GM21515 (cell line): ENCODE data around the gene LRP5.
"Not testable (repeated sequence)": the region's sequence is repeated elsewhere in the genome, so short reads cannot be mapped to it uniquely, and the experiment has no call there.

Experiments used
- ATAC-seq: cut with Tn5 transposase; IDR thresholded peaks from one replicate; pipeline ENCODE4 v1.9.1; 2021; ENCODE audit not compliant: unreplicated experiment

LRP5 gene

DNA sequence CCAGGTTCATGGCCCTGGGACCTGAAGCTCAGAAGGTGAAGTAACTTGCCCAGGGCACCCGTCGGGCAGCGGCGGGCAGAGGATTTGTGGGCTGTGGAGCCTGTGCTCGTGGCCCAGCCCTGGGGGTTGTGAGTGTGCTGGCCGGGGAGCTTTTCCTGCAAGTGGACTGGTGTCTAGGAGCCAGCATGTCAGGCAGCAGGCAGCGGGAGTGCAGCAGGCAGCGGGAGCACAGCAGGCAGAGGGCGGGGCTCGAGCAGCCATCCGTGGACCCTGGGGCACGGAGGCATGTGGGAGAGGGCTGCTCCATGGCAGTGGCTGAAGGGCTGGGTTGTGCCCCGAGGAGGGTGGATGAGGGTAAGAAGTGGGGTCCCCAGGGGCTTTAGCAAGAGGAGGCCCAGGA is 75.4 kb downstream of the LRP5 start:
- no peak for ATAC-seq

DNA sequence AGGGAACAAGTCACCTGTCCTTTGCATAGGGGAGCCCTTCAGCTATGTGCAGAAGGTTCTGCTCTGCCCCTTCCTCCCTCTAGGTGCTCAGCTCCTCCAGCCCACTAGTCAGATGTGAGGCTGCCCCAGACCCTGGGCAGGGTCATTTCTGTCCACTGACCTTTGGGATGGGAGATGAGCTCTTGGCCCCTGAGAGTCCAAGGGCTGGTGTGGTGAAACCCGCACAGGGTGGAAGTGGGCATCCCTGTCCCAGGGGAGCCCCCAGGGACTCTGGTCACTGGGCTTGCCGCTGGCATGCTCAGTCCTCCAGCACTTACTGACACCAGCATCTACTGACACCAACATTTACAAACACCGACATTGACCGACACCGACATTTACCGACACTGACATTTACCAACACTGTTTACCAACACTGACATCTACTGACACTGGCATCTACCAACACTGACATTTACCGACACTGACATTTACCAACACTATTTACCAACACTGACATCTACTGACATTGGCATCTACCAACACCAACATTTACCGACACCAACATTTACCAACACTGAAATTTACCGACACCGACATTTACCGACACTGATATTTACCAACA is 76.3 kb downstream of the LRP5 start:
- ATAC-seq = no peak

DNA sequence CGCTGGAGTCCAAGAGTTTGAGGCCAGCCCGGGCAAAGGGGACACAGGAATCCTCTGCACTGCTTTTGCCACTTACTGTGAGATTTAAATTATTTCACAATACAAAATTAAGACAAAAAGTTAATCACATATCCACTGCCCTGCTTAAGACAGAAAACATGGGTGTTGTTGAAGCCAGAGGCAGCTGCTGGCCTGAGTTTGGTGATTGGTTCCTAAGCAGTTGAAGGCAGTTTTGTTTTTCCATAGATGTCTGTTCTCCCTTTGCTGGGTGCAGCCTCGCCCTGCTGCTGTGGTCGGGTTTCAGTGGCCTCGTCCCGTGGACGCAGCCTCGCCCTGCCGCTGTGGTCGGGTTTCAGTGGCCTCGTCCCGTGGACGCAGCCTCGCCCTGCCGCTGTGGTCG is 77.9 kb downstream of the LRP5 start:
- ATAC-seq = no peak

DNA sequence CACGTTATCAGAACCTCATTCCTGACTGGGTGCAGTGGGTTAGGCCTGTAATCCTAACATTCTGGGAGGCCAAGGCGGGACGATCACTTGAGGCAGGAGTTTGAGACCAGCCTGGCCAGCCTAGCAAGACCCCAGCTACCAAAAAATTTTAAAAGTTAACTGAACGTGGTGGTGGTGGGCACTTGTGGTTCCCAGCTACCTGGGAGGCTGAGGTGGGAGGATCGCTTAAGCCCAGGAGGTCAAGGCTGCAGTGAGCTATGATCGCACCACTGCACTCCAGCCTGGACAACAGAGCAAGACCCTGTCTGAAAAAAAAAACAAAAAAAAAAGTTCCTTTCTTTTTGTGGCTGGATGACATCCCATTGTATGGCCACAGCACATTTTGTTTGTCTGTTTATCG is 80.4 kb downstream of the LRP5 start:
- no peak for ATAC-seq

DNA sequence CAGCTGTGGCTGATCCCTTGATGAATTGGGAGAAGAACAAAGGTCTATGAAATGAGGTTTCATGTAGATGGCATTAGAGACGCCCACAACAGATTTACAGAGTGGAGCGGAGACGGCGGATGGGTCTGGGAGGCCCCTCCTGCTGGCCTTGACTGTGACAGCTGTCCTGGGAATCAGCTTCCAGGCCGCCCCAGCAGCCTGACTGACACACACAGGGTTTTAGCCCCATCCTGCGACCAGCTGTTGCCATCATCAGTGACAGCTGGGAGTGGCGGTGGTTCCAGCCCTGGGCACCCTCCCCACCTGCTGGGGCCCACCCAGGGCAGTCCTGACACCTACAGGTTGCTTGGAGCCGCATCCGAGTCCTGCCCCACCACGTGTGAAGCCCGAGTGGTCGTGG is 84.1 kb downstream of the LRP5 start:
- no peak for ATAC-seq

DNA sequence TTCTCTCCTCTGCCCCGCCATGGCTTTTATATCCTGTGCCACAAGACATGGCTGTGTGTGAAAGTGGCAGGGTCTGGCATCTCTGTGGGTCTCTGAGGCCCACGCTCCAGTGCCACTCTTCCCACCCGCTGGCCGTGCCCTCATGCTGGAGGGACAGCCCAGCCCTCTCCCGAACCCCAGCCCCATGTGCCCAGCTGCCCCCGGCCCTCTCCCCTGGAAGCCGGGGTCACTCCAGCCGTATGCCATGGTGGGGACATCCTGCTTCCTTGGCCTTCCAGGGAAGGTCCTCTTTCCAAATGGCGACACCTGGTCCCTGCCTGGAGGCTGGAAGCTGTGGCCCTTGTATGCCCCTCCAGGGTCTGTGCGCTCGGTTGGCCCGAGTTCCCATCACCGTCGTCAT is 84.9 kb downstream of the LRP5 start:
- no peak for ATAC-seq

DNA sequence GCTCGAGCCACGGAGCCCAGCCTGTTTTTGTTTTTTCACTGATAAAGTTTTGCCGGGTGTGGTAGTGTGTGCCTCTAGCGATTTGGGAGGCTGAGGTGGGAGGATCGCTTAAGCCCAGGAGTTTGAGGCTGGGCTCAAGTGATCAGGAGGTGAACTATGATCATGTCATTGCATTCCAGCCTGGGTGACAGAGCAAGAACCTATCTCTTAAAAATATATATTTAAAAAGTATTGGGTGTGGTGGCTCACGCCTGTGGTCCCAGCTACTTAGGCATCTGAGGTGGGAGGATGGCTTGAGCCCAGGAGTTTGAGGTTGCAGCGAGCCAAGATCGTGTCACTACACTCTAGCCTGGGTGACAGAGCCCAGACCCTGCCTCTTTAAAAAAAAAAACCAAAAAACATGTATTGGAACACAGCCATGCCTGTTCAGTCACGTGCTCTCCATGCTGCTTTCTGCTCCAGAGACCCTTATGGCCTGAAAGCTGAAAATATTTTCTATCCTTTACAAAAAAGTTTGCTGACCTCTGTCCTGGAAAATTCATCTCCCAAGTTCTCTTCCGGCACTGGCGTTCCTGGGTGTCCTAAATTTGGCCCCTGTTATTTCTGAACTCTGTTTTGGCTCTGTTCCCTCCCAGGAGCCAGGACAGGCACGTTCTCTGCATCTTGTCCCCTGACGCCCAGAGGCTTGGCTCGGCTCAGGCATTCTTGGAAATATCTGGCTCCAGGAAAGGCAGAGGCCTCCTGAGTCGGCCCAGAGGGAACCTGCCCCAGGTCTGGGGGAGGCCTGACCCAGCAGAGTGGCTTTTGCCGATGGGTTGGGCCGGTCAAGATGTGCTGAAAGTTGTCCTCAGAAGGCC is 86.8 kb downstream of the LRP5 start:
- no peak for ATAC-seq

DNA sequence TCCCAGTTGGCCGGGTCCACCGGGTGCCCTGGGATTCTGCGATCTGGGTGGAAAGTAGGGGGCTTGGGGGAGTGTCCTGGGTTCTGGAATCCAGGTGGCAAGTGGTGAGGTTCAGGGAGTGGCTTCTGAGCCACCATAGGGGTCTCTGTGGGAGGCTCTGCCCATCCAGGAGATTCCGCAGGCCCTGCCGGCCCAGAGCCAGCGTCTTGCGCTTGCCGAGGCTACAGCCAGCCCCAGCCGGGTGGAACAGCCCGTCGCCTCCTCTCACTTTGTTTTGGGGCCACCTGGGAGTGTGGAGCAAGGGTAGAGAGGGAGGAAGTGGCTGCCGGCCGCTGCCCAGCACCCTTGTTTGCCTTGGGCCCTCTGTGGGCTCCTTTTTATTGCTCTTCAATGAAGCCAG is 87.5 kb downstream of the LRP5 start:
- ATAC-seq = no peak

DNA sequence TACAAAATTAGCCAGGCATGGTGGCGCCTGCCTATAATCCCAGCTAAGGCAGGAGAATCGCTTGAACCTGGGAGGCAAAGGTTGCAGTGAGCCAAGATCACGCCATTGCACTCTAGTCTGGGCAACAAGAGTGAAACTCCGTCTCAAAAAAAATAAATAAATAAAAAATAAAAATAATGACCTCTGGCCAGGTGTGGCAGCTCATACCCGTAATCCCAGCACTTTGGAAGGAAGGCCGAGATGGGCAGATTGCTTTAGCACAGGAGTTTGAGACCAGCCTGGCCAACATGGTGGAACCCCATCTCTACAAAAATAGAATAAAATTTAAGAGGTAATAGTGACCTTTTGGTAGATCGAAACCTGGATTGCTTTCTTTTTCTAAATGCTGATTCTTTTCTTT is 88.2 kb downstream of the LRP5 start:
- not testable (repeated sequence) for ATAC-seq

DNA sequence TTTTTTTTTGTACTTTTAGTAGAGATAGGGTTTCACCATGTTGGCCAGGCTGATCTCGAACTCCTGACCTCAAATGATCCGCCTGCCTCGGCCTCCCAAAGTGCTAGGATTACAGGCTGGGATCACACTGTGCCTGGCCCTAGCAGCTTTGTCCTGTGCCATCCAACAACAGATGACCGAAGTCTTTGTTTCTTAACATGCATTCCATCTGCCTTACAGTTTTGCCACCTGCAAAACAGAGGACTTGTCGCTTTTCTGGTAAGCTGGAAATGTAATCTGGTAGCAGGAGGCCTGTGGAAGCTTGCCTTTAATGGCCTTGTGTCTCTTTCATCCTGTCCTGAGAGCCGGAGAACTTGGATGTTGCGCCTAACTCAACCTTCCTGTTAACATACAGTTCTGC is 89.5 kb downstream of the LRP5 start:
- ATAC-seq = no peak

DNA sequence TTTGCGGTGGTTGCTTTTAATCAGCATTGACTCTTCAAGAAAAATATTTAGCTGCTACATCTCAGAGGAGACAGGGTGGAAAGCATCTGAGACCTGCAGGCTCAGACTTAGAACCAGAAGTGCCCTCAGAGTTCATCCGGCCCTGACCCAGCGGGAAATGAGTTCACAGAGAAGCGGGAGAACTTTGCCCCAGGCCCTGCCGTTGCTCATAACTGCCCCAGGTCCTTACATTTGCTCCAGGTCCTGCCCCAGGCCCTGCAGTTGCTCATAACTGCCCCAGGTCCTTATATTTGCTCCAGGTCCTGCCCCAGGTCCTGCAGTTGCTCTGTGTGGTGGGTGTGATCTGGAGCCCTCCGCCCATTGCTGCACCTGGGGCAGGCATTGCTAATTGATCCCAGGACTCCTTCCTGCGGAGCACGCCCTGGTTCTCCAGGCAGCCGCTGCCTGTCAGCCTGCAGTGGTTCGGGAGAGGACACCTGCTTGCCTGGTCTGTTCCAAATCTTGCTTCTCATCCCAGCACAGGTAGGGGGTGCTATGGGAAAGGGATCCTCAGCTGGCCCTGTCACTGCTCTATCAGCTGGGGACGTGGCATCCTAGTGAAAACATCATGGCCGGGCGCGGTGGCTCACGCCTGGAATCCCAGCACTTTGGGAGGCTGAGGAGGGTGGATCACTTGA is 90.1 kb downstream of the LRP5 start:
- no peak for ATAC-seq

DNA sequence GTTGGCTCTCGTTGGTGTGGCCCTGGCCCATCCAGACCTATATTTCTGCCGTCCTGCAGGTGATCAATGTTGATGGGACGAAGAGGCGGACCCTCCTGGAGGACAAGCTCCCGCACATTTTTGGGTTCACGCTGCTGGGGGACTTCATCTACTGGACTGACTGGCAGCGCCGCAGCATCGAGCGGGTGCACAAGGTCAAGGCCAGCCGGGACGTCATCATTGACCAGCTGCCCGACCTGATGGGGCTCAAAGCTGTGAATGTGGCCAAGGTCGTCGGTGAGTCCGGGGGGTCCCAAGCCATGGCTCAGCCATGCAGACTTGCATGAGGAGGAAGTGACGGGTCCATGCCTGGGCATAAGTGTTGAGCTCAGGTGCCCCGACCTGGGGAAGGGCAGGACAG is 91.0 kb downstream of the LRP5 start:
- ATAC-seq = no peak

DNA sequence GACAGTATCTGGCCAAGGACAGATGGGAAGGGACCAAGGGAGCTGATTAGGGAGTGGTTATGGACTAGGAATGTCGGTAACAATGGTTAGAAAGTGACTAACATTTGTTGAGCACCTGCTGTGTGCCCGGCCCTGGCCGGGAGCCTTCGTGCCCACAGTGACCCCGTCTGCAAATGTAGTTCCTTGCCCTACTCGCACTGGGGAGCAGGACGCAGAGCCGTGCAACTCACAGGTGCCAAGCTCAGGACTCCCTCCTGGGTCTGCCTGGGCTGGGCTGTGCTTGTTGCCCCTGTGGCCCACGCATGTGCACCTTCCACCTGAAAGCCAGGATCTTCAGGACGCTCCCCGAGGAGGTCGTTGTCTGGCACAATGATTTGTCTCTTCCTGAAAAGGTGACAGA is 91.4 kb downstream of the LRP5 start:
- no peak for ATAC-seq

DNA sequence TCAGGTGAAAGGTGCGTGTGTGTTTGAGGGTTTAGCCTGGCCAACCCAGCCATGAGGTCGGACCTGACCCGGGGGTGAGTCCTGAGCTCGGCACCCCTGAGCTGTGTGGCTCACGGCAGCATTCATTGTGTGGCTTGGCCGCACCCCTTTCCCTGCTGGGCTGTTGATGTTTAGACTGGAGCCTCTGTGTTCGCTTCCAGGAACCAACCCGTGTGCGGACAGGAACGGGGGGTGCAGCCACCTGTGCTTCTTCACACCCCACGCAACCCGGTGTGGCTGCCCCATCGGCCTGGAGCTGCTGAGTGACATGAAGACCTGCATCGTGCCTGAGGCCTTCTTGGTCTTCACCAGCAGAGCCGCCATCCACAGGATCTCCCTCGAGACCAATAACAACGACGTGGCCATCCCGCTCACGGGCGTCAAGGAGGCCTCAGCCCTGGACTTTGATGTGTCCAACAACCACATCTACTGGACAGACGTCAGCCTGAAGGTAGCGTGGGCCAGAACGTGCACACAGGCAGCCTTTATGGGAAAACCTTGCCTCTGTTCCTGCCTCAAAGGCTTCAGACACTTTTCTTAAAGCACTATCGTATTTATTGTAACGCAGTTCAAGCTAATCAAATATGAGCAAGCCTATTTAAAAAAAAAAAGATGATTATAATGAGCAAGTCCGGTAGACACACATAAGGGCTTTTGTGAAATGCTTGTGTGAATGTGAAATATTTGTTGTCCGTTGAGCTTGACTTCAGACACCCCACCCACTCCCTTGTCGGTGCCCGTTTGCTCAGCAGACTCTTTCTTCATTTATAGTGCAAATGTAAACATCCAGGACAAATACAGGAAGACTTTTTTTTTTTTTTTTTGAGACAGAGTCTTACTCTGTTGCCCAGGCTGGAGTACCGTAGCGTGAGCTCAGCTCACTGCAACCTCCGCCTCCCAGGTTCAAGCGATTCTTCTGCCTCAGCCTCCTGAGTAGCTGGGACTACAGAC is 94.2 kb downstream of the LRP5 start:
- ATAC-seq = no peak

DNA sequence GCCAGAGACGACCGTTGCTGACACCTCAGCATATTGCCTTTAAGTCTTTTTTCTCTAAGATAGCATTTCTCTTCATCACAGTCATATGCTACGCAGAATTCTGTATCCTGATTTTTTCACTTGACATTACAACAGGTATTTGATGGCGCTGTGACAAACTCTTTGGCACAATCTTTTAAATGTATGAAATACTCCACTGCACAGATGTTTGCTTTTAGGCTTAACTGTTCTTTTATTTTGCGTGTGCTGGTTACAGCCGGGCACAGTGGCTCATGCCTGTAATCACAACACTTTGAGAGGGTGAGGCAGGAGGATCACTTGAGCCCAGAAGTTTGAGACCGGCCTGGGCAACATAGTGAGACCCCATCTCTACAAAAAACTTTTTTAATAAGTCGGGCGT is 96.1 kb downstream of the LRP5 start:
- no peak for ATAC-seq

DNA sequence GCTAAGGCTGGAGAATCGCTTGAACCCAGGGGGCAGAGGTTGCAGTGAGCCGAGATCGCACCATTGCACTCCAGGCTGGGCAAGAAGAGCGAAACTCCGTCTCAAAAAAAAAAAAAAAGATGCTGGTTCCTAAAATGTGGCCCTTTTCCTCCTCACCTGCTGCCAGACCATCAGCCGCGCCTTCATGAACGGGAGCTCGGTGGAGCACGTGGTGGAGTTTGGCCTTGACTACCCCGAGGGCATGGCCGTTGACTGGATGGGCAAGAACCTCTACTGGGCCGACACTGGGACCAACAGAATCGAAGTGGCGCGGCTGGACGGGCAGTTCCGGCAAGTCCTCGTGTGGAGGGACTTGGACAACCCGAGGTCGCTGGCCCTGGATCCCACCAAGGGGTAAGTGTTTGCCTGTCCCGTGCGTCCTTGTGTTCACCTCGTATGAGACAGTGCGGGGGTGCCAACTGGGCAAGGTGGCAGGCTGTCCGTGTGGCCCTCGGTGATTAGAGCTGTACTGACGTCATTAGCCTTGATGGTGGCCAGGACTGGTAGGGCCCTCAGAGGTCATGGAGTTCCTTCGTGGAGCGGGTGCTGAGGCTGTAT is 97.5 kb downstream of the LRP5 start:
- no peak for ATAC-seq

DNA sequence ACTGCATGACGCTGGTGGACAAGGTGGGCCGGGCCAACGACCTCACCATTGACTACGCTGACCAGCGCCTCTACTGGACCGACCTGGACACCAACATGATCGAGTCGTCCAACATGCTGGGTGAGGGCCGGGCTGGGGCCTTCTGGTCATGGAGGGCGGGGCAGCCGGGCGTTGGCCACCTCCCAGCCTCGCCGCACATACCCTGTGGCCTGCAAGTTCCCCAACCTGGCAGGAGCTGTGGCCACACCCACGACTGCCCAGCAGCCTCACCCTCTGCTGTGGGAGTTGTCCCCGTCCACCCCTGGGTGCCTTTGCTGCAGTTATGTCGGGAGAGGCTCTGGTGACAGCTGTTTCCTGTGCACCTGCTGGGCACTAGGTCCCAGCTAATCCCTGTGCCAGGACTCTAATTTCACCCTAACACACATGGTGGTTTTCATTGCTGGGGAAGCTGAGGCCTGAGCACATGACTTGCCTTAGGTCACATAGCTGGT is 99.2 kb downstream of the LRP5 start:
- no peak for ATAC-seq

DNA sequence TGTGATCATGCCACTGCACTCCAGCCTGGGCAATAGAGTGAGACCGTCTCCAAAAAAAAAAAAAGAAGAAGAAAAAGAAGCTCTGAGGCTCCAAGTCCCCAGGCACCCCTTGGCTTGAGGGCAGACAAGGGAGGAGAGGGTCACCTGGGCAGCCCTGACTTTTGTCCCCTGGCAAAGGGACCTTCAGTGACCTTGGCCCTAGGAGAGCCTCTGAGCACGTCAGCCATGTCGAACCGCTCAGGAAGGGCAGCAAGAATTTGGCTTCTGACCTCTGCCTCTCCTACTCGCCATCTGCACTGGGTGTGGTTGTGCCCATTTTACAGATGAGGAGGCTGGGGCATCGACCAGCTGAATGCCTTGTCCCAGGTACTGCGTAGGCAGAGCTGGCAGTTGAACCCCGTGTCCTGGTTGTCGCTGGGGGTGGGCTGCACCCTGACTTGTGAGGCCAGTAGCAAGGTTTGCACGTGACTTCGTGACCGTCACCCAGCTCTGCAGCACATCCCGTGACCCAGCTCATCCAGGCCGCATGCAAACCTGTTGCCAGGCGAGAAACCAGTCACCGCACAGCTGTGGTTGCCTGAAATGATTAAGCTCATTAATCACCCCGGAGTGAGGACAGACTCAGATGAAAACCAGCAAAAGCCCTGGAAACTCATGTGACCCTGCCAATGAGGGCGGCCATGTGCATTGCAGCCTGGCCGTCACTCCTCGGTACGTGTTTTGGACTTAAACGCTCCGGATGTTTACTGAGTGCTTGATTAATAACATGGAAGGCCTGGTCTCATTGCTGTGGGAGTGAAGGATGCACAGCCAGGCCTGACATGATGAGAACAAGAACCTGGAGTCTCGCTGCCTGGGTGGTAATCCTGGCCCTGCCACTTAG is 100.4 kb downstream of the LRP5 start:
- ATAC-seq = peak; percentile 35

DNA sequence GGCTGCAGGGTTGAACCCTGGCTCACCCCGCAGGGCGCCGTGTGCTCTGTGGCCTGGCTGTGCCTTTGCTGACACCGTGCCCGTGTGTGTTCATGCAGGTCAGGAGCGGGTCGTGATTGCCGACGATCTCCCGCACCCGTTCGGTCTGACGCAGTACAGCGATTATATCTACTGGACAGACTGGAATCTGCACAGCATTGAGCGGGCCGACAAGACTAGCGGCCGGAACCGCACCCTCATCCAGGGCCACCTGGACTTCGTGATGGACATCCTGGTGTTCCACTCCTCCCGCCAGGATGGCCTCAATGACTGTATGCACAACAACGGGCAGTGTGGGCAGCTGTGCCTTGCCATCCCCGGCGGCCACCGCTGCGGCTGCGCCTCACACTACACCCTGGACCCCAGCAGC is 101.2 kb downstream of the LRP5 start:
- no peak for ATAC-seq
